GM12875 (cell line): ENCODE data around the gene ADGRG6.
"Not testable (repeated sequence)": the region's sequence is repeated elsewhere in the genome, so short reads cannot be mapped to it uniquely, and the experiment has no call there.

Source experiments
- H3K4me3 ChIP-seq: one replicate; pipeline ENCODE4 v1.5.1; 2011; ENCODE audit warnings: low read depth, low read length, control low read depth
- TF ChIP-seq, protein P1 (sequence below): IDR thresholded peaks from 2 replicates; pipeline ENCODE4 v1.5.1; 2011; ENCODE audit warnings: low read depth, mild to moderate bottlenecking, control low read depth, inconsistent platforms, low read length, moderate library complexity, borderline replicate concordance; ENCODE audit not compliant: insufficient read depth

ADGRG6 gene

DNA sequence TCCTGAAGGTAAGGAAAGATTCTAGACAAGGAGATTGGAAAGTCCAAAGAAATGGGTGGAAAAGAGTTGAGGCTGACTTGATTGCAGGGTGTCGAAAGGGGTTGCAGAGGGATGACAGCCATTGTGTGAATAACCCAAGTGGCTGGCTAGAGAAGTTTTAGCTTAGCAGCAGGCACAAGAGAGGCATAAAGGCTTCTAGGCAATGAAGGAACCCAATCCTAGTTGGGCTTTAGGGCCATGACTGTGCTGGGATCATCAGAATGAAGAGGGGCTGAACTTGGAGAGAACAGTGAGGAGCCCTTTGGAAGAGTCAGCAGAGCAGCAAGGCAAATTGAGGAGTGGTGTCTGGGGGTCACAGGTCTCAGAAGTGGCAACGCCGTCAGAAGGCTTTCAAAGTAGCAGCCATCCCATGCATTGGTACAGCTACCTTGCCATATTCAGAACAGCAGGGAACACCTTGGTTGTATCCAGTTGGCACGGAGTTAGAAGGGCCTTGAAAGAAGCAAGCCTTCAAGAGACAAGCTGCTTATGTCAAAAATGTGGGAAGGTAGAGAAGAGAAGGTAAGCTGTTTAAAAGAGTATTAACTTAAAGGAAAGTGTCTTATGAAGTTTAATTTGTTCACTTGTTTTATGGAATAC, 146.4 kb downstream of the ADGRG6 start:
- TF ChIP-seq, protein P1, sequence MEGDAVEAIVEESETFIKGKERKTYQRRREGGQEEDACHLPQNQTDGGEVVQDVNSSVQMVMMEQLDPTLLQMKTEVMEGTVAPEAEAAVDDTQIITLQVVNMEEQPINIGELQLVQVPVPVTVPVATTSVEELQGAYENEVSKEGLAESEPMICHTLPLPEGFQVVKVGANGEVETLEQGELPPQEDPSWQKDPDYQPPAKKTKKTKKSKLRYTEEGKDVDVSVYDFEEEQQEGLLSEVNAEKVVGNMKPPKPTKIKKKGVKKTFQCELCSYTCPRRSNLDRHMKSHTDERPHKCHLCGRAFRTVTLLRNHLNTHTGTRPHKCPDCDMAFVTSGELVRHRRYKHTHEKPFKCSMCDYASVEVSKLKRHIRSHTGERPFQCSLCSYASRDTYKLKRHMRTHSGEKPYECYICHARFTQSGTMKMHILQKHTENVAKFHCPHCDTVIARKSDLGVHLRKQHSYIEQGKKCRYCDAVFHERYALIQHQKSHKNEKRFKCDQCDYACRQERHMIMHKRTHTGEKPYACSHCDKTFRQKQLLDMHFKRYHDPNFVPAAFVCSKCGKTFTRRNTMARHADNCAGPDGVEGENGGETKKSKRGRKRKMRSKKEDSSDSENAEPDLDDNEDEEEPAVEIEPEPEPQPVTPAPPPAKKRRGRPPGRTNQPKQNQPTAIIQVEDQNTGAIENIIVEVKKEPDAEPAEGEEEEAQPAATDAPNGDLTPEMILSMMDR = no peak

DNA sequence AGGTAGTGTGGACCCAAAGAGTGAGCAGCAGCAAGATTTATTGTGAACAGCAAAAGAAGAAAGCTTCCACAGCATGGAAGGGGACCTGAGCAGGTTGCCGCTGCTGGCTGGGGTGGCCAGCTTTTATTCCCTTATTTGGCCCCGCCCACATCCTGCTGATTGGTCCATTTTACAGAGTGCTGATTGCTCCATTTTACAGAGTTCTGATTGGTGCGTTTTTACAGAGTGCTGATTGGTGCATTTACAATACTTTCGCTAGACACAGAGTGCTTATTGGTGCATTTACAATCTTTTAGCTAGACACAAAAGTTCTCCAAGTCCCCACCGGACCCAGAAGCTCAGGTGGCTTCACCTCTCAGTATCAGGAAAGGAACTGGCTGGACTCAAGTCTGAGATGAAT, 149.0 kb downstream of the ADGRG6 start:
- H3K4me3 ChIP-seq = not testable (repeated sequence)

More for the DNA sequence above, 146.4 kb downstream of the ADGRG6 start:
- no peak overlapping the region for H3K4me3 ChIP-seq

- H3K4me3 ChIP-seq = no peak overlapping the region
- TF ChIP-seq, protein P1 = no peak
These were observed 151.2 kb downstream of the ADGRG6 start for GRCh38 chr6:142452993-142453392.

- not testable (repeated sequence) for H3K4me3 ChIP-seq
These were observed 152.4 kb downstream of the ADGRG6 start for GRCh38 chr6:142454196-142454595.

GRCh38 chr6:142454848-142455247, 153.0 kb downstream of the ADGRG6 start:
- H3K4me3 ChIP-seq = not testable (repeated sequence)

DNA sequence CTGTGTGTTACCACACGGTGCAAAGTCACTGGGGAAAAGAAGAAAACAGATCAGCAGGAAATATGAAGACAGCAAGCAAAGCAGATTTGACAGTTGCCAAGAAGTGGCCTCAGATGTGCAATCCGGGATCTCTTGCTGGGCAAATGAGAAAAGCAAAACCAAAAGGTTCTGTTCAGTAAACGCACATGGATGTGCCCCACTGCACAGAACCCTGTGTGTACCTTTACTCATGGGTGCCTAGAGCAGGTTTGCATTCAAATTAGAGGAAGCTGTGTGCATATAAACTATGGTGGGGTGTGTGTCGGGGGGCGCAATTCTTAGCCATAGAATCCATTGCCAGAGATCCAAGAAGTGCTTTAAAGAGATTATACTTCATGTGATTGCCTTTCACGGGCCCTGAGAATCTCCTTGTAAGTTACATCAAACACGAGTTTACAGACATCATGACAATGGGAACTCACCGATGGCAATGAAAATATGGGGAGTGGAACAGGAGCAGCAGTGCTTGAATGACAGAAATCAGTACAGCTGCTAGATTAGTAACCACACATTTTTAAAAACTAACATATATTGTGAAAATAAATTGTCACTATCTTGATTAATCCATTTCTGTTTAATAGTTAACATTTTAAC, 154.3 kb downstream of the ADGRG6 start:
- TF ChIP-seq, protein P1 = no peak
- H3K4me3 ChIP-seq = no peak overlapping the region

- no peak overlapping the region for H3K4me3 ChIP-seq
- TF ChIP-seq, protein P1 = no peak
These were observed 156.0 kb downstream of the ADGRG6 start for GRCh38 chr6:142457638-142458406.

- TF ChIP-seq, protein P1 = no peak
- H3K4me3 ChIP-seq = no peak overlapping the region
These were observed 157.0 kb downstream of the ADGRG6 start for GRCh38 chr6:142458836-142459235.
